Astrocyte (in vitro differentiated cells and primary cell): ENCODE results near the gene OR52B2. TPM values are rescaled to one million over a fixed set of nuclear protein-coding genes. Genes with fewer than 3 reads are reported as not detected.
"Not testable (repeated sequence)": the region's sequence is repeated elsewhere in the genome, so short reads cannot be mapped to it uniquely, and the experiment has no call there.

Experiments used
- DNase-seq: peaks from one replicate; pipeline ENCODE4 v3.0.0-alpha.2; 2010; ENCODE audit warnings: low read depth
- FAIRE-seq: peaks from 2 replicates; lab custom pipeline; 2011; peaks lifted over from hg19 to GRCh38; lab: Jason Lieb, UNC
- H2AFZ ChIP-seq: 2 replicates; pipeline ENCODE4 v1.6.0; 2012; ENCODE audit warnings: low read depth, low read length, inconsistent platforms
- H3K27ac ChIP-seq: 2 replicates; pipeline ENCODE4 v1.5.1; 2011; ENCODE audit warnings: low read depth, low read length, inconsistent platforms
- H3K27me3 ChIP-seq: 2 replicates; pipeline ENCODE4 v1.6.0; 2011; ENCODE audit warnings: low read length, inconsistent platforms; ENCODE audit not compliant: insufficient read depth
- H3K36me3 ChIP-seq: 2 replicates; pipeline ENCODE4 v1.5.1; 2011; ENCODE audit warnings: low read length, inconsistent platforms; ENCODE audit not compliant: insufficient read depth
- H3K4me1 ChIP-seq: 2 replicates; pipeline ENCODE4 v1.5.1; 2011; ENCODE audit warnings: low read length, inconsistent platforms; ENCODE audit not compliant: insufficient read depth
- H3K4me2 ChIP-seq: 2 replicates; pipeline ENCODE4 v1.6.0; 2012; ENCODE audit warnings: low read length, inconsistent platforms
- H3K4me3 ChIP-seq: 2 replicates; pipeline ENCODE4 v1.5.1; 2011; ENCODE audit warnings: low read depth, mild to moderate bottlenecking, low read length, inconsistent platforms; ENCODE audit not compliant: insufficient read depth
- H3K79me2 ChIP-seq: 2 replicates; pipeline ENCODE4 v1.6.0; 2012; ENCODE audit warnings: mild to moderate bottlenecking, low read length, inconsistent platforms; ENCODE audit not compliant: insufficient read depth
- H3K9ac ChIP-seq: 2 replicates; pipeline ENCODE4 v1.6.0; 2012; ENCODE audit warnings: mild to moderate bottlenecking, low read length, inconsistent platforms
- H3K9me3 ChIP-seq: 2 replicates; pipeline ENCODE4 v1.5.1; 2012; ENCODE audit warnings: low read depth, mild to moderate bottlenecking, low read length, inconsistent platforms; ENCODE audit not compliant: insufficient read depth
- H4K20me1 ChIP-seq: 2 replicates; pipeline ENCODE4 v1.6.0; 2012; ENCODE audit warnings: low read length, inconsistent platforms; ENCODE audit not compliant: insufficient read depth
- H3K27ac Mint-ChIP-seq: one replicate; pipeline ENCODE4 v1.8.0; 2021; ENCODE audit warnings: mild to moderate bottlenecking, mixed read lengths; ENCODE audit not compliant: unreplicated experiment
- H3K27me3 Mint-ChIP-seq: one replicate; pipeline ENCODE4 v1.8.0; 2021; ENCODE audit warnings: low read depth, mixed read lengths; ENCODE audit not compliant: unreplicated experiment
- H3K36me3 Mint-ChIP-seq: one replicate; pipeline ENCODE4 v1.8.0; 2021; ENCODE audit warnings: low read depth, mixed read lengths; ENCODE audit not compliant: unreplicated experiment
- H3K4me1 Mint-ChIP-seq: one replicate; pipeline ENCODE4 v1.8.0; 2021; ENCODE audit warnings: low read depth, mixed read lengths; ENCODE audit not compliant: unreplicated experiment
- H3K4me3 Mint-ChIP-seq: one replicate; pipeline ENCODE4 v1.8.0; 2021; ENCODE audit warnings: mild to moderate bottlenecking, moderate library complexity, mixed read lengths; ENCODE audit not compliant: unreplicated experiment
- H3K9me3 Mint-ChIP-seq: one replicate; pipeline ENCODE4 v1.8.0; 2021; ENCODE audit warnings: mild to moderate bottlenecking, mixed read lengths; ENCODE audit not compliant: unreplicated experiment
- EZH2 ChIP-seq: IDR thresholded peaks from 2 replicates; pipeline ENCODE4 v1.6.1; 2012; ENCODE audit warnings: mild to moderate bottlenecking, low read length, inconsistent platforms; ENCODE audit not compliant: insufficient read depth
- total RNA-seq: library from RNA; stranded (reverse); gene quantifications from 2 replicates; pipeline ENCODE4 v1.2.1, GENCODE V29; 2021
- TF ChIP-seq, protein P1 (sequence below): IDR thresholded peaks from 2 replicates; pipeline ENCODE4 v1.5.1; 2011; ENCODE audit warnings: low read depth, mild to moderate bottlenecking, inconsistent platforms, low read length, moderate library complexity; ENCODE audit not compliant: insufficient read depth

Gene OR52B2
- total RNA-seq, 1 donor from 2014 or later: not detected

DNA sequence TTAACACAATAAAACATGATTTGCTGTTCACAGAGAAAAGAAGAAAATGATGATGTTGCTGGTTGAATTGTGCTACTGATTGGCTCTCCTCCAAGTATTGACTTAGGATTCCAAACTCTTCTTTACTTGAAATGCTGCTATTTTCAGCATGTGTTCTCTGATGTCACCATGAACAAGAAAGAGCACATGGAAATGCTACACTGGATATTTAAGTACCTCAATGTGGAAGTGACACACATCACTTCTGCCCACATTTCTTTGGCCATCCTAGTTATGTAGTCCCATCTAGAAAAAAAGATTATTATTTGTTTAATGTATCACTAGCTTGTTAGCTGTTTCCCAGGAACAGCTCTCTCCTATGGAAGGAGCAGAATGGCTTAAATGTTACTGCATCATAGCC, 27.2 kb downstream of the OR52B2 start:
- H3K9me3 Mint-ChIP-seq: peaks cover 7% of the 10 kb centered on the region
- no peaks in the 10 kb centered on the region for H3K79me2 ChIP-seq

DNA sequence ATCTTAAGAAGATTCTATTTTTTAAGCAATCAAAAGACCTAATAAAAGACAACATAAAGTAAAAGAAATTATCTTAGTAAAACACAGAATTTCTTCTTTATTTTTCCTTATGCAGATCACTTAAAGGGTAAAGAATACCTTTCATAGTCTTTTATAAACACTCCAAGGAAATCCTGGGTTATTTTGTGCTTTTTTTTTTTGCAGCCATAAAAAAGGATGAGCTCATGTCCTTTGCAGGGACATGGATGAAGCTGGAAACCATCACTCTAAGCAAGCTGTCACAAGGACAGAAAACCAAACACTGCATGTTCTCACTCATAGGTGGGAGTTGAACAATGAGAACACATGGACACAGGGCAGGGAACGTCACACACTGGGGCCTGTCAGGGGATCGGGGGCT, 34.2 kb downstream of the OR52B2 start:
- H3K4me2 ChIP-seq, H3K4me3 Mint-ChIP-seq, H3K36me3 ChIP-seq, H3K9ac ChIP-seq, H3K27ac Mint-ChIP-seq, H4K20me1 ChIP-seq, H3K4me1 Mint-ChIP-seq, H3K36me3 Mint-ChIP-seq, H3K27ac ChIP-seq, H3K4me1 ChIP-seq, H3K27me3 Mint-ChIP-seq, FAIRE-seq, H3K9me3 ChIP-seq, DNase-seq, H2AFZ ChIP-seq, H3K27me3 ChIP-seq, H3K79me2 ChIP-seq, H3K9me3 Mint-ChIP-seq, H3K4me3 ChIP-seq: not testable (repeated sequence)

More for the DNA sequence above, 27.2 kb downstream of the OR52B2 start:
- no peak overlapping the region for H3K4me2 ChIP-seq
- H3K9me3 ChIP-seq: no peaks in the 10 kb centered on the region
- H3K4me3 Mint-ChIP-seq: no peak overlapping the region
- DNase-seq: no peak
- H3K4me1 Mint-ChIP-seq: no peaks in the 10 kb centered on the region
- H3K36me3 ChIP-seq: no peaks in the 10 kb centered on the region
- H3K9ac ChIP-seq: no peak overlapping the region
- no peak overlapping the region for H3K27ac Mint-ChIP-seq
- no peak overlapping the region for H2AFZ ChIP-seq
- FAIRE-seq: no peak
- no peaks in the 10 kb centered on the region for H3K27me3 Mint-ChIP-seq
- no peaks in the 10 kb centered on the region for H4K20me1 ChIP-seq
- no peak for TF ChIP-seq EZH2
- TF ChIP-seq, protein P1, sequence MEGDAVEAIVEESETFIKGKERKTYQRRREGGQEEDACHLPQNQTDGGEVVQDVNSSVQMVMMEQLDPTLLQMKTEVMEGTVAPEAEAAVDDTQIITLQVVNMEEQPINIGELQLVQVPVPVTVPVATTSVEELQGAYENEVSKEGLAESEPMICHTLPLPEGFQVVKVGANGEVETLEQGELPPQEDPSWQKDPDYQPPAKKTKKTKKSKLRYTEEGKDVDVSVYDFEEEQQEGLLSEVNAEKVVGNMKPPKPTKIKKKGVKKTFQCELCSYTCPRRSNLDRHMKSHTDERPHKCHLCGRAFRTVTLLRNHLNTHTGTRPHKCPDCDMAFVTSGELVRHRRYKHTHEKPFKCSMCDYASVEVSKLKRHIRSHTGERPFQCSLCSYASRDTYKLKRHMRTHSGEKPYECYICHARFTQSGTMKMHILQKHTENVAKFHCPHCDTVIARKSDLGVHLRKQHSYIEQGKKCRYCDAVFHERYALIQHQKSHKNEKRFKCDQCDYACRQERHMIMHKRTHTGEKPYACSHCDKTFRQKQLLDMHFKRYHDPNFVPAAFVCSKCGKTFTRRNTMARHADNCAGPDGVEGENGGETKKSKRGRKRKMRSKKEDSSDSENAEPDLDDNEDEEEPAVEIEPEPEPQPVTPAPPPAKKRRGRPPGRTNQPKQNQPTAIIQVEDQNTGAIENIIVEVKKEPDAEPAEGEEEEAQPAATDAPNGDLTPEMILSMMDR: no peak
- no peak overlapping the region for H3K27ac ChIP-seq
- H3K27me3 ChIP-seq: no peaks in the 10 kb centered on the region
- no peak overlapping the region for H3K4me3 ChIP-seq
- no peaks in the 10 kb centered on the region for H3K4me1 ChIP-seq
- no peaks in the 10 kb centered on the region for H3K36me3 Mint-ChIP-seq

DNA sequence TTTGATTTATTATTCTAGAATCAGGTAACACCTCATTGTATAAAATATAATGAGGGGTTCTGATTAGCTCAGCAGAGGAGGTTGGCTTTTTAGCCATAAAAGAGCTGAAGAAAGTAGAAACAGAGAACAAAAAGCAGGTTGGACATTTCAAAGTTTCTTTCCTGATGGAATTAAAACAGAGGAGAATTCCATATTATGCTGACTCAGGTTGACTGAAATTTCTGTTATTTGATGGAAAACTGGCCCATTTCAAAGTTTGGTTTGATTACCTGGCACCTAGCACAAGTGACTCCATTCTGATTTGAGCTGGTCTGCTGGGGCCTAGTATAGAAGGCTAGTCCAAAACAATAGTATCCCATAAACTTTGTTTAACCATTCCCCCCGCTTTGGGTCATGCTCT, 37.7 kb downstream of the OR52B2 start:
- no peaks in the 10 kb centered on the region for H4K20me1 ChIP-seq
- H3K27me3 Mint-ChIP-seq: no peaks in the 10 kb centered on the region
- H3K4me1 ChIP-seq: no peaks in the 10 kb centered on the region
- H3K9me3 Mint-ChIP-seq: no peaks in the 10 kb centered on the region
- TF ChIP-seq EZH2: no peak
- TF ChIP-seq, protein P1: no peak
- no peak overlapping the region for H3K9ac ChIP-seq
- H3K4me3 ChIP-seq: no peak overlapping the region
- H3K79me2 ChIP-seq: no peaks in the 10 kb centered on the region
- H3K4me1 Mint-ChIP-seq: no peaks in the 10 kb centered on the region
- DNase-seq: no peak
- H2AFZ ChIP-seq: no peak overlapping the region
- H3K27ac Mint-ChIP-seq: no peak overlapping the region
- no peak for FAIRE-seq
- H3K27ac ChIP-seq: no peak overlapping the region
- H3K27me3 ChIP-seq: no peaks in the 10 kb centered on the region
- H3K4me2 ChIP-seq: no peak overlapping the region
- no peaks in the 10 kb centered on the region for H3K36me3 ChIP-seq
- no peaks in the 10 kb centered on the region for H3K9me3 ChIP-seq
- no peaks in the 10 kb centered on the region for H3K36me3 Mint-ChIP-seq
- H3K4me3 Mint-ChIP-seq: no peak overlapping the region
